Heart right ventricle (tissue), 16 donors: ENCODE measurements around the gene EPHB6. TPM values are rescaled to one million over a fixed set of nuclear protein-coding genes. Genes with fewer than 3 reads are reported as not detected.

Experiments
- ATAC-seq, 8 donors: fragments of 200-7000 bp; cut with Tn5 transposase; one replicate each; pipeline ENCODE4 v1.9.1; 2020; ENCODE audit warnings: mild to moderate bottlenecking in 8 of 8, moderate library complexity in 8 of 8, moderate number of reproducible peaks in 1 of 8
- DNase-seq, 2 donors: peaks; one replicate each; pipeline ENCODE4 v3.0.0-alpha.2; 2020
- H3K27ac ChIP-seq, 10 donors: fragments of 200-600 bp; sonication (generic) in 2 of 10; one replicate each; pipeline versions ENCODE4 v1.5.0 to v1.8.0; 2020 to 2022; ENCODE audit warnings: mild to moderate bottlenecking in 3 of 10
- H3K27me3 ChIP-seq, 7 donors: fragments of 200-600 bp; one replicate each; pipeline ENCODE4 v1.8.0; 2021 to 2022; ENCODE audit warnings: mild to moderate bottlenecking in 2 of 7
- H3K36me3 ChIP-seq, 9 donors: fragments of 200-600 bp; sonication (generic) in 1 of 9; one replicate each; pipeline versions ENCODE4 v1.5.0 to v1.8.0; 2020 to 2022; ENCODE audit warnings: mild to moderate bottlenecking in 2 of 9
- H3K4me1 ChIP-seq, 9 donors: fragments of 200-600 bp; sonication (generic) in 1 of 9; one replicate each; pipeline versions ENCODE4 v1.5.0 to v1.8.0; 2020 to 2022; ENCODE audit warnings: mild to moderate bottlenecking in 4 of 9
- H3K4me3 ChIP-seq, 10 donors: fragments of 200-600 bp; sonication (generic) in 2 of 10; one replicate each; pipeline versions ENCODE4 v1.5.0 to v1.8.0; 2020 to 2022; ENCODE audit warnings: mild to moderate bottlenecking in 7 of 10, moderate library complexity in 2 of 10
- H3K9me3 ChIP-seq, 11 donors: fragments of 200-600 bp in 10 of 11; sonication (generic) in 2 of 11; one replicate each; pipeline versions ENCODE4 v1.5.0 to v1.8.0; 2013 to 2022; ENCODE audit warnings: mild to moderate bottlenecking in 2 of 11, control low read depth in 1 of 11, moderate library complexity in 1 of 11
- CTCF ChIP-seq, 9 donors: fragments of 200-600 bp; sonication (generic) in 2 of 9; IDR thresholded peaks; one replicate each; pipeline versions ENCODE4 v1.5.0 to v1.8.0; 2021 to 2022; ENCODE audit warnings: antibody characterized with exemption in 9 of 9, mild to moderate bottlenecking in 5 of 9, moderate library complexity in 1 of 9
- WGBS, 2 donors: extraction: QIAGEN DNeasy Blood & Tissue Kit; methylation state at CpG; one replicate each; pipeline ENCODE4 v1.1.7; 2013; ENCODE audit warnings: inconsistent platforms in 1 of 2; 5-methylcytosine and 5-hydroxymethylcytosine counted together
- intact Hi-C, 10 donors: fragments of 100-400 bp; cut with DNase I; formaldehyde crosslinking; loops; one replicate each; pipeline versions ENCODE4 v1.11.1 to v1.14.2; 2022
- polyA plus RNA-seq, 2 donors: library from polyadenylated mRNA; stranded (reverse); fragments of 200-250 nt; gene quantifications; one replicate each; pipeline ENCODE4 v1.2.3, GENCODE V29; 2013
- total RNA-seq, 10 donors: library from RNA; stranded (reverse); fragmentation: NEBNext Ultra II Directional in 3 of 10; extraction: Animal tissue kit (Norgen Biotek cat#: 25700) in 3 of 10; gene quantifications; one replicate each; pipeline versions ENCODE4 v1.2.1 to v1.2.4, GENCODE V29; 2021 to 2023
- donor health status: Arrhythmogenic right ventricular cardiomyopathy.
- donor health status: ischemic (EF 13 %, LVEDD 7.1; RV severe dilation, severe dysfunction).
- donor health status: healthy with polysubstance abuse.
- donor health status: DM: no; HTN: yes; CAD: no.
- donor health status: DM: no; HTN: no; CAD: no.
- donor health status: ischemic (EF 25% LVEDD 6.9; RV normal size, moderate dysfunction).
- donor health status: ischemic (EF 25% LVEDD 5.7; RV mildly dilated, moderate dysfunction).
- donor health status: healthy.
- donor health status: DM: yes; HTN: yes; CAD: no.
- donor health status: Ischemic cardiomyopathy.
- donor health status: ischemic (EF 35%, LVEDD 5.7; RV mildly dilated, moderate dysfunction).
- donor health status: nonischemic (EF 11% LVEDD 7.7; RV severe dilation, severe dysfunction).
- donor health status: DM: yes; HTN: yes; CAD: no.
- donor health status: PGD.
- donor health status: ischemic (EF 29% LVEDD 5.4; RV normal size, mild dysfunction).
- donor health status: nonischemic (EF 23%, LVEDD 6.1; RV moderate dilation, normal function).

Gene EPHB6
- total and polyA plus RNA-seq, 12 donors: 0.55 to 14.9 (median 2.6) TPM

- no peak for TF ChIP-seq CTCF (IDR thresholded peaks at IDR 0.05)
- peaks cover 0 to 25% (median 0%) of the 10 kb centered on the region in 7 donors for H3K27me3 ChIP-seq
- WGBS, 2 donors: 67 to 73% methylated on average over 2 of the region's 2 CpGs
- intact Hi-C loops: no loop called here
- H3K36me3 ChIP-seq: no peaks in the 10 kb centered on the region
- H3K4me3 ChIP-seq: no peak overlapping the region
- H3K4me1 ChIP-seq: peaks cover 0 to 21% (median 0%) of the 10 kb centered on the region in 9 donors
- peaks cover 0 to 4% (median 0%) of the 10 kb centered on the region in 11 donors for H3K9me3 ChIP-seq
- ATAC-seq (no peak), DNase-seq (no peak)
- no peak overlapping the region for H3K27ac ChIP-seq
These were observed 55.2 kb downstream of the EPHB6 start for GRCh38 chr7:142910031-142910433.

- DNase-seq (no peak), ATAC-seq (no peak)
- 78 to 81% methylated on average over 2 of the region's 2 CpGs for WGBS, 2 donors
- TF ChIP-seq CTCF (IDR thresholded peaks at IDR 0.05): no peak
- intact Hi-C loops: no loop called here
- Histone ChIP-seq H3K4me3 (no peak overlapping the region), H3K9me3 (no peaks in the 10 kb centered on the region), H3K27me3 (peaks cover 0 to 25% (median 0%) of the 10 kb centered on the region in 7 donors), H3K36me3 (no peaks in the 10 kb centered on the region), H3K27ac (no peak overlapping the region), H3K4me1 (peaks cover 0 to 21% (median 0%) of the 10 kb centered on the region in 9 donors)
These were observed 55.6 kb downstream of the EPHB6 start for GRCh38 chr7:142910481-142910880.

- 39 to 44% methylated on average over 3 of the region's 3 CpGs for WGBS, 2 donors
- intact Hi-C loops: no loop called here
- H3K9me3 ChIP-seq: no peaks in the 10 kb centered on the region
- DNase-seq: no peak
- no peaks in the 10 kb centered on the region for H3K36me3 ChIP-seq
- no peak for TF ChIP-seq CTCF (IDR thresholded peaks at IDR 0.05)
- no peak overlapping the region for H3K4me3 ChIP-seq
- H3K27me3 ChIP-seq: peaks cover 0 to 23% (median 3%) of the 10 kb centered on the region in 7 donors
- no peak overlapping the region for H3K27ac ChIP-seq
- no peak for ATAC-seq
- H3K4me1 ChIP-seq: peaks cover 0 to 21% (median 0%) of the 10 kb centered on the region in 9 donors
These were observed 58.2 kb downstream of the EPHB6 start for GRCh38 chr7:142913051-142913450.

GRCh38 chr7:142913566-142913965, 58.7 kb downstream of the EPHB6 start:
- DNase-seq (no peak), ATAC-seq (no peak)
- intact Hi-C loops: no loop called here
- Histone ChIP-seq H3K36me3 (no peaks in the 10 kb centered on the region), H3K4me1 (peaks cover 0 to 21% (median 0%) of the 10 kb centered on the region in 9 donors), H3K27me3 (peaks cover 0 to 24% (median 5%) of the 10 kb centered on the region in 7 donors), H3K4me3 (no peak overlapping the region), H3K9me3 (no peaks in the 10 kb centered on the region), H3K27ac (no peak overlapping the region)
- 73 to 76% methylated on average over 2 of the region's 2 CpGs for WGBS, 2 donors
- TF ChIP-seq CTCF (IDR thresholded peaks at IDR 0.05): no peak
